SH-SY5Y (cell line): ENCODE data around the gene SRPRA.

ENCODE experiments used
- GATA2 ChIP-seq: IDR thresholded peaks from 2 replicates; pipeline ENCODE4 v1.6.1; 2011; ENCODE audit warnings: mild to moderate bottlenecking, low read depth, low read length
- GATA3 ChIP-seq: IDR thresholded peaks from 2 replicates; pipeline ENCODE4 v1.6.1; 2011; ENCODE audit warnings: low read depth, mild to moderate bottlenecking, low read length, moderate library complexity

The SRPRA gene

GRCh38 chr11:126303623-126304456 lies 35.1 kb upstream of the SRPRA start, which contains the start of gene DCPS:
Gene DCPS (plus strand): TSS chr11:126304060. CDS start chr11:126304081, 21 bp downstream.
- TF ChIP-seq GATA3: no peak
- no peak; the same call in 1 of the 2 replicates for TF ChIP-seq GATA2

- TF ChIP-seq GATA2 (no peak), GATA3 (no peak)
Measured at GRCh38 chr11:126297004-126297403, 28.3 kb upstream of the SRPRA start.

DNA sequence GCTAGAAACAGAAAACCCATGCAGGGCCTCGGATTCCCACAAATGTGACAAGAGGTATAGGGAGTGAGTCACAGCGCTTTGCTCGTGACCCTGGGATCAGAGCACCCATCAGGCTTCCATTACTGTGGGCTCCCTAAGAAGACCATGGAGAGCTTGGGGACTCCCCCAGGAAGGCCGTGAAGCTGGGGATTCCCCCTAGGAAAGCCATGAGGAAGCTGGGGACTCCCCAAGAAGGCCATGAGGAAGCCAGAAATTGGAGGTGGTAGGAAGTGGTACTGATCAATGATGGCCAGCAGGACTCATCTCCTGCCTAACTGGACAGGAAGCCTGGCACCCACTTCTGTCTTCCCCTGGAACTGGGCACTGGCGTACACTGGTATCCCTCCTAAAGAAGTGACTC lies 25.0 kb upstream of the SRPRA start:
- TF ChIP-seq GATA2: no peak
- no peak for TF ChIP-seq GATA3

DNA sequence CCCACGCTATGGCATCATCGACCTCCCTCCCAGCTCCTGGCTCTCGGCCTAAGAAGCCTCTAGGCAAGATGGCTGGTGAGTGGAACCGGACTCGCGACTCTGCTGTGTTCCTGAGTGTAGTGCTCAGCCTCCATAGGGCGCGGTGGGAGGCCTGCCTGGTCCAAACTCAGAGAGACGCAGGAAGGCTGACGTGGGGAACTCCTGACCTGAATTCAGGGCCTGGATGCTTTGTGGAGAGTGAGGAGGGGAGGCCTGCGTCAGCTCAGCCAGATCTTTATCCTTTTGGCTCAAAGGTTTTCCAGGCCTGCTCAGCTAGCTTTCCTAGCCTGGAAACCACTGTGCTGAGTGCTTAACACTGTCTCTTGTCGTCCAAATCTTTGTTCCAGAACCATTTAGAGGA lies 22.2 kb upstream of the SRPRA start:
- TF ChIP-seq GATA2 (peak; percentile 91), GATA3 (peak; percentile 21; the same call in 1 of the 2 replicates)

GRCh38 chr11:126288237-126288636 lies 19.5 kb upstream of the SRPRA start:
- TF ChIP-seq GATA3 (no peak), GATA2 (no peak)

DNA sequence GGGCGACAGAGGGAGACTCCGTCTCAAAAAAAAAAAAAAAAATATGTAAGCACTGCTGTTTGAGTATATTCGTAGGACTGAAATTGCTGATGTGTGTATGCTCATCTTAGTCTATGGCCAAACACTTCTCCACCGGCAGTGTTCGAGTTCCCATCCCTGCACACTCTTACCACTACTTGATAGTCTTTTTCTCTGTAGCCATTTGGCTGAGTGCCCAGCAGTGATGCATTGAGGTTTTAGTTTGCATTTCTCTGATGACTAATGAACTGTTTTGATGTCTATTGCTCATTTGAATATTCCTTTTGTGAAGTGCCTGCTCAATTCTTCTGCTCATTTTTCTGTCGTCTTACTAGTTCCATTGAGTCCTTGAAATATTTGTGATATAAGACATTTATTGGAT lies 16.1 kb upstream of the SRPRA start:
- TF ChIP-seq GATA2 (no peak), GATA3 (no peak)

- TF ChIP-seq GATA3 (no peak), GATA2 (no peak)
Measured at GRCh38 chr11:126282736-126283591, 14.3 kb upstream of the SRPRA start, which contains the start of gene TIRAP. Gene TIRAP (plus strand): TSS chr11:126283093. CDS start chr11:126290895, 7,802 bp downstream.

- TF ChIP-seq GATA2: no peak
- no peak for TF ChIP-seq GATA3
Measured at GRCh38 chr11:126282361-126282735, 13.7 kb upstream of the SRPRA start.

- TF ChIP-seq GATA2: no peak
- no peak for TF ChIP-seq GATA3
Measured at GRCh38 chr11:126281666-126282175, 13.0 kb upstream of the SRPRA start.

DNA sequence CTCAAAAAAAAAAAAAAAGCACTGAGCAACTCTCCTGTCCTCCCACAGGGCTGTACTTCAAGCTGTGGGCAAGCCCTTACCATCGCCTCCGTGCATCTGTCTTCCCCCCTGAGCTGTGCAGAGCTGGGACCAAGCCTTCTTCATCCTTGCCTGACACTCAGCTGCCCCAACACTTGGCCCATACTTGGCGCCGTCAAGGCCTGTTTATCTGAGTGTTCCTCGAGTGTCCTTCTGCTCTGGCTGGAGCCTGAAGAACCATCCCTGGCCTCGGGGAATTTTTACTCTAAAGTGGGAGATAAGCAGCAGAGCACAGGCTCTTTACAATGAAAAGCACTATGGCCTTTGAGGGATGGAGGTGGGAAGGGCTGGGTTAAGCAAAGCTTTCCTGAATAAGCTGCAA lies 12.6 kb upstream of the SRPRA start:
- TF ChIP-seq GATA3 (no peak), GATA2 (no peak)

DNA sequence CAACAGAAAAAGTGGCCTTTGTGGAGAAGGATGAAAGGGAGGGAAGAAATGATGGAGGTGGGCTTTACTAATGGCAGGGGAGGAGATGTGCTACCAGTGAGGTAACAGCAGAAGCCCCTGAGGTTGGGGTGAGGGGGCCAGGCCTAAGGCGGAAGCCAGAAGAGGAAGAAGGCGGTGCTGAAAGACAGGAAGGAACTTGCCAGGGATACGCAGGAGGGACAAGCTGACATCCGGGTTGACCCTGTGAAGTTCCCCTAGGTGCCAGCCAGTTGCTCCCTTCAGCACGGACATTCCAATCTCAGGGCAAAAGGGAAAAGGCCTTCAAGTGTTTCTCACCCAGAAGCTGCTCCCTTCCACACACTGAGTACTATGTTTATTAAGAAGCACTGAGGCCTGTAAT lies 11.9 kb upstream of the SRPRA start:
- no peak for TF ChIP-seq GATA2
- no peak for TF ChIP-seq GATA3

GRCh38 chr11:126279191-126279590 lies 10.5 kb upstream of the SRPRA start:
- no peak for TF ChIP-seq GATA3
- no peak for TF ChIP-seq GATA2

DNA sequence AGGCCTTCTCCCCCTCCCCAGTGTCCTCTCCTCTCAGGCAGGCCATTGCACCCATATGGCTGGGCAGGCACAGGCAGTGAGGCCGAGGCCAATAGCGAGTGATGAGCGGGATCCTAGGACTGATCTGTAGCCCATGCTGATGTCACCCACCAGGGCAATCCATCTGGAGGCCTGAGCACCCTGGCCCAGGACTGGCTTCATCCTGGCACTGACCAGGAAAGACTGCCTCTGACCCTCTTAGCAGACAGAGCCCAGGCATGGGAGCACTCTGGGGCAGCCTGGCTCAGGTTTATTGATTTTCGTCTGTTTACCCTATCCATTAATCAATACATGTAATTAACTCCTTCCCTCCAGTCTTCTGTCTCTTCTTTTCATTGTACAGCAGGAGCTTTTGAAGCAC lies 9.1 kb upstream of the SRPRA start:
- TF ChIP-seq GATA3 (no peak), GATA2 (no peak)

GRCh38 chr11:126277322-126277721 lies 8.6 kb upstream of the SRPRA start:
- TF ChIP-seq GATA3 (no peak), GATA2 (no peak)

DNA sequence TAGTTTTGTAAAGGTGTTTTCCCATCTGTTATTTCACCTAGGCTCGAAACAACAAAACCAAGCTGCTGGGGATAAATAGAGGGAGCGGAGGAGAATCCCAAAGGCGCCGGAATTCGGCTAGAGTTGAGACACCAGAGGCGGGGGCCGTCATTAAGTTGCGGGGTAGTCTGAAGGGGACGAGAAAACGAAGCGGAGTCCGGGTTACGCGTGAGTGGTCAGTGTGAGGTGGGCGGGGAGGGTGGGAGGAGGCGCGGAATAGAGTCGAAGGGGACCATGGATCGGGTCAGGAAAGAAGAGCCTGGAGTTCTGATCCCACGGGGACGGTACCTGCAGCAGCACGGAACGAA lies 361 bp downstream of the SRPRA start:
- TF ChIP-seq GATA2: no peak
